BE2C (cell line): ENCODE measurements around the gene TFCP2.

Source experiments
- DNase-seq: peaks from one replicate; pipeline ENCODE4 v3.0.0-alpha.2; 2020
- H3K27me3 ChIP-seq: fragments of 250-450 bp; sonication (Bioruptor Pico); 2 replicates; pipeline ENCODE4 v1.5.1; 2020; ENCODE audit warnings: mild to moderate bottlenecking
- H3K36me3 ChIP-seq: fragments of 250-450 bp; sonication (Bioruptor Pico); 2 replicates; pipeline ENCODE4 v1.5.1; 2020; ENCODE audit warnings: mild to moderate bottlenecking
- H3K4me1 ChIP-seq: fragments of 250-450 bp; sonication (Bioruptor Pico); 2 replicates; pipeline ENCODE4 v1.5.1; 2020
- H3K4me3 ChIP-seq: 2 replicates; pipeline ENCODE4 v1.5.1; 2011; ENCODE audit warnings: low read depth, low read length
- H3K9me3 ChIP-seq: fragments of 250-450 bp; sonication (Bioruptor Pico); 2 replicates; pipeline ENCODE4 v1.5.1; 2020
- TF ChIP-seq, protein P1 (sequence below): IDR thresholded peaks from 2 replicates; pipeline ENCODE4 v1.5.1; 2012; ENCODE audit warnings: mild to moderate bottlenecking, low read depth, low read length

TFCP2 gene

DNA sequence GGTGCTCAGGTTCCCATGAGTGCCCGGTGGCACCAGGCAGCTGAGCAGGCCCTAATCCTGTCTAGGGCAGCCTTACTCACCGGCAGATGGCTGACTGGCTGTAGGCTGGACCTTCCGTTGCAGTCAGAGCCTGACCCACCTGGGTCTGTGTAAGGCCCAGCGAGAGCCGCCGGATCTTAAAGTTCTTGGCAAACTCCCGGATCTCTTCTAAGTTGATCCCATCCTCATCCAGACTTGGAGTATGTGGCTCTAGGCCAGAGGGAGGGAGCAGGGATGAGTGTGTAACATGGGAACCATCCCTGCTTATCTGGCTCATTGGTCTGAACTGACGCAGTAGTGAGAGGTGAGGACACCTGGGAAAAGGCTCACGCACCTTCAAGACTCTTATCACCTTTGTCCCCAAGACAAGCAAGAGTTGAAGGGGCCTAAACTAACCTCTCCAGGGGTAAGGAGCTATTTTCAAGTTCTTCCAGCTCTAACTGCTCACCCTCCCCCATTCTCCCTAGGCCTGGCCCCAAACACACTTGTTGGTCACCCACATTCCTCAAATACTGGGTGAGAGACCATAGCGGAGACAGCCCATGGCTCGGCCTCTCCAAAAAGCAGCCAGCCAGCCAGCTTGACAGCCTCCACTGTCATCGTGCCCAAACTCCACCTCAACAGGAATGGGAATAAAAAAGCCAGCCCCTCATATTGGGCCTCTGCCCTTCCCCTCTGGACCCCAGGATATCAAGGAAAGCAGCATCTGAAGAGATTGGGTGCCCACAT lies 18.8 kb upstream of the TFCP2 start:
- Histone ChIP-seq H3K9me3 (no peaks in the 10 kb centered on the region), H3K4me1 (no peaks in the 10 kb centered on the region), H3K4me3 (no peak overlapping the region), H3K36me3 (no peaks in the 10 kb centered on the region; the same call in 1 of the 2 replicates), H3K27me3 (no peaks in the 10 kb centered on the region)
- TF ChIP-seq, protein P1, sequence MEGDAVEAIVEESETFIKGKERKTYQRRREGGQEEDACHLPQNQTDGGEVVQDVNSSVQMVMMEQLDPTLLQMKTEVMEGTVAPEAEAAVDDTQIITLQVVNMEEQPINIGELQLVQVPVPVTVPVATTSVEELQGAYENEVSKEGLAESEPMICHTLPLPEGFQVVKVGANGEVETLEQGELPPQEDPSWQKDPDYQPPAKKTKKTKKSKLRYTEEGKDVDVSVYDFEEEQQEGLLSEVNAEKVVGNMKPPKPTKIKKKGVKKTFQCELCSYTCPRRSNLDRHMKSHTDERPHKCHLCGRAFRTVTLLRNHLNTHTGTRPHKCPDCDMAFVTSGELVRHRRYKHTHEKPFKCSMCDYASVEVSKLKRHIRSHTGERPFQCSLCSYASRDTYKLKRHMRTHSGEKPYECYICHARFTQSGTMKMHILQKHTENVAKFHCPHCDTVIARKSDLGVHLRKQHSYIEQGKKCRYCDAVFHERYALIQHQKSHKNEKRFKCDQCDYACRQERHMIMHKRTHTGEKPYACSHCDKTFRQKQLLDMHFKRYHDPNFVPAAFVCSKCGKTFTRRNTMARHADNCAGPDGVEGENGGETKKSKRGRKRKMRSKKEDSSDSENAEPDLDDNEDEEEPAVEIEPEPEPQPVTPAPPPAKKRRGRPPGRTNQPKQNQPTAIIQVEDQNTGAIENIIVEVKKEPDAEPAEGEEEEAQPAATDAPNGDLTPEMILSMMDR = no peak
- DNase-seq = no peak

DNA sequence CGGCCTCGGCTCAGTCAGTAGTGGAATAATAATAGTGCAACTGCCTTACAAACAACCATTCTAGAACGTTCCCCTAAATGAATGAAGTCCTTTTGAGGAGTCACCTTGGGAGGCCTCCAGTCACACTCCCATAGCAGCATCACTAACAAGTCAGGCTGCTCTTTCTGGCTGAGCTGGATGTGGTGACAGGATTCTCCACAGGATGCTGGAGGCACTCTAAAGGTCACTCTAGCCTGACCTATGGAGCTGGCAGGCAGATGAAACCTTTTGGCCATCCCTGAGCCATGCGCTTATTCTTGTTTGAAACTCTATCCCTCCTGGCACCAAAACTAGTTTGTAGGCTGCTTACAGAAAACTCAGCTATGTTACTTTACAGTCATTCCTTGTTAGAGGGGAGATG lies 17.9 kb upstream of the TFCP2 start:
- no peaks in the 10 kb centered on the region for H3K4me1 ChIP-seq
- no peaks in the 10 kb centered on the region for H3K9me3 ChIP-seq
- H3K27me3 ChIP-seq = no peaks in the 10 kb centered on the region
- TF ChIP-seq, protein P1 = no peak
- no peaks in the 10 kb centered on the region; the same call in 1 of the 2 replicates for H3K36me3 ChIP-seq
- DNase-seq = no peak
- H3K4me3 ChIP-seq = no peak overlapping the region

DNA sequence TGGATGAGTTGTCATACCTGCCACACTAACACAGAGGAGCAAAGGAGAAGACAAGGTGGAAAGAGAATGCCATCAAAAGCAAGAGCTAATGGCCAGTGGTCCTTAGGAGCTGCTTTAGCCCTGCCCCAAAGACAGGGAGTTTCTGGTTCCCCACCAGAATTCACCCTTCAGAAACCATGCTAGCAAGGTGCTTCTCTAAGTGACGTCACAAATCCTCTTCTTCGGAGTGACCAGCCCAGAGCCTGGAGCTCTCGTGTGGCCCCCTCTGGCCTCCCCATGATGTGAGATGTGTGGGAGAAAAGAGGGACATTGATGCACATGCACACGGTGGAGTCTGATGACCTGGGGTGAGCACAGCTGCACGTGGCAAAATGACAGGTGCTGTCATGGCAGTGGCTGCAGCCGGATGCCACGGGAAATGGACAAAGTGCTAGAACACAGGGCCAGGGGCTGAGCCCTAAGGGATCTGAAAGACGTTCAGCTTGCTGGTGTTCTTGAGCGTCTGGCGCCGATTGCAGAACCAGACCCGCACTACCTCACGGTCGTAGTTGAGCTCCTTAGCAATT lies 16.9 kb upstream of the TFCP2 start:
- TF ChIP-seq, protein P1 = no peak
- no peaks in the 10 kb centered on the region for H3K27me3 ChIP-seq
- no peak for DNase-seq
- no peaks in the 10 kb centered on the region; the same call in 1 of the 2 replicates for H3K36me3 ChIP-seq
- H3K9me3 ChIP-seq = no peaks in the 10 kb centered on the region
- H3K4me1 ChIP-seq = no peaks in the 10 kb centered on the region
- no peak overlapping the region for H3K4me3 ChIP-seq

DNA sequence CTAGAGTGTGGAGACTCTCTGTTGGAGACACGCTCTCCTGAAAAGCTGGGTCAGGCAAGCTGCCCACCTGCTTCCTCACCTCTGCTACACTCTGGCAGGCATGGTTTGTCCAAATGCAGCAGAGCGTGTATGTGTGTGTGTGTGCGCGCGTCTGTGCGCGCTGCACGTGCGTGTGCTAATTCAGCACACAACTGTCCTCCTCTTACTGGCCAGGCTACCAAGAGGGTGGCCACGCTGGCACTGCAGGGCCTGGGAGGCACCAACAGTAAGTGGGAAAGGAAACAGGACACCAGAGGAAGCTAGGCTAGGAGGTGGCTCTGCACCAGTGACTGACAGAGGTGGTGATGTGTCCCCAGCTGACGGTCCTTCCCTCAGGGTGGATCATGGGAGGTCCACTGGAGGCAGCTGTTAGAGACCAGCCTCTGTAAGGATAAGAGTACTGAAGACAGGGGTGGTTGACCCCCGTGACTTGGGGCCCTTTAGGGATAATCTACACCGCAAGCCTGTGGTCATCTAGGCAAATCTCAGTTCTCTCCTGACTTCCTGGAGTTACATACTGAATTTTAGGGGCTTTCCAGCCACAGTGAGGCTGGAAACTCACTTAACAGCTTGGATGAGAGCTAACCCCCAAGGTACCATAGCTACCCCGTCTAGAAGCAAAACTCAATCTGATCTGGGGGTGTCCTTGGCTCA lies 15.6 kb upstream of the TFCP2 start:
- no peaks in the 10 kb centered on the region; the same call in 1 of the 2 replicates for H3K36me3 ChIP-seq
- TF ChIP-seq, protein P1 = no peak
- DNase-seq = no peak
- H3K4me3 ChIP-seq = no peak overlapping the region
- no peaks in the 10 kb centered on the region for H3K27me3 ChIP-seq
- peaks cover 7% of the 10 kb centered on the region for H3K4me1 ChIP-seq
- H3K9me3 ChIP-seq = no peaks in the 10 kb centered on the region

DNA sequence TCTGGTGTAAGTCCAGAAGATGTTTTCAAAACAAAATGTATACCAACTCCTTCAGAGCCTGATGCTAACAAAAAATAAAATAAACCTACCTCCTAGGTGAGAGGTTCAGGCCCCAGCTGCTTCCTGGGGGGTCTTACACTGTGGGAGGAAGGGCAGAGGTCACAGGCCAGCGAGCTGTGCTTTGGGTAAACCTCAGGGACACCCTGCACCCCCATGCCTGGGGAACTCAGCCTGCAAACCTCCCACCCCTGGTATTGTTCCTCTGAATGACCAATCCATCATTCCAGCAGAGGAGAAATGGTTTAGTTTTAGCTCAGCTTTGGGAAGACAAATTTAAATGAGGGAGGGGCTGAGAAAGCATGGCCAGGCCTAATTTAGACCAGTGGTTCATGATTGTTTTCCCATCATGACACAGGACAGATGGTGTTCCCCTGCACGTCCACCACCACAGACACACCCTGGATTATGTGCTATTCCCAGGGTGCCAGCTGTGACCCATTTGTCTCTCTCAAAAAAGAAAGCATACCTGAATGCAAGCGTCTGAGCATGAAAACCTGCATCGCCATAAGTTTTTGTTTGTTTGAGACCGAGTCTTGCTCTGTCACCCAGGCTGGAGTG lies 14.5 kb upstream of the TFCP2 start:
- Histone ChIP-seq H3K4me3 (no peak overlapping the region), H3K4me1 (peaks cover 11% of the 10 kb centered on the region), H3K27me3 (no peaks in the 10 kb centered on the region), H3K9me3 (no peaks in the 10 kb centered on the region), H3K36me3 (no peaks in the 10 kb centered on the region; the same call in 1 of the 2 replicates)
- TF ChIP-seq, protein P1 = no peak
- no peak for DNase-seq
